ENCODE results near the gene SIL1.
"Not testable (repeated sequence)": the region's sequence is repeated elsewhere in the genome, so short reads cannot be mapped to it uniquely, and the experiment has no call there.

Gene SIL1

DNA sequence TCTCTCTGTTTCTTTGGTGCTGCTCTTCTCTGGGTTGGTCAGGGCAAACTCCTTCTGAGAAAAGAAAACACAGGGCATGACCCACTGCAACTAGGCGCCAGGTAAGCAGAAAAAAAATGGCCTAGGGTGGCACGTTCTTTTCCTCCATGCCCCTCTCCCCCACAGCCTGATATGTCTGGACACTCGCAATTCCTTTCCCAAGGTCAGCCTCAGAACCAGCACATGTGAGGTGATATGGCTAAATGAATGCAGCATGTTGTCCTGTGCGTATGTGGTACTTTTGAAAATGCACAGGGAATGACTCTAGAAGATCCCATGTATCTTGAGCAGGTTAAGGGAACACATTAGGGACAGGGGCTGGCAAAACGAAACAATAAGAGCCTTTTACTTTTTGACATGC, 77.0 kb downstream of the SIL1 start:
- TF ChIP-seq CTCF (conservative IDR thresholded peaks at IDR 0.05; ENCODE audit: low read depth), result no peak
- DNase-seq (ENCODE audit: low spot score), result no peak
- ChIA-PET CTCF (no interaction called here), POLR2A (ENCODE audit: low non-redundant PET) (no interaction called here)
- no peak overlapping the region for H3K27ac ChIP-seq

GRCh38 chr5:139120521-139120920, 77.6 kb downstream of the SIL1 start:
- TF ChIP-seq CTCF (conservative IDR thresholded peaks at IDR 0.05; ENCODE audit: low read depth), result no peak
- POLR2A ChIA-PET (ENCODE audit: low non-redundant PET), result no interaction called here
- no peak for DNase-seq (ENCODE audit: low spot score)
- no peak overlapping the region for H3K27ac ChIP-seq
- CTCF ChIA-PET, result no interaction called here

- DNase-seq (ENCODE audit: low spot score), result no peak
- ChIA-PET POLR2A (ENCODE audit: low non-redundant PET) (no interaction called here), CTCF (interaction anchor here (0.6 kb wide), 1 partner anchor 372 kb away, joined by 5 read pairs; no protein-coding TSS in a partner anchor)
Observed at GRCh38 chr5:139118804-139119203, 79.4 kb downstream of the SIL1 start.

GRCh38 chr5:139117342-139117884, 80.8 kb downstream of the SIL1 start:
- no peak for DNase-seq (ENCODE audit: low spot score)
- ChIA-PET CTCF (no interaction called here), POLR2A (ENCODE audit: low non-redundant PET) (no interaction called here)
- no peak overlapping the region for H3K27ac ChIP-seq
- no peak for TF ChIP-seq CTCF (conservative IDR thresholded peaks at IDR 0.05; ENCODE audit: low read depth)

More at GRCh38 chr5:139118804-139119203, 79.4 kb downstream of the SIL1 start:
- no peak overlapping the region for H3K27ac ChIP-seq
- TF ChIP-seq CTCF (conservative IDR thresholded peaks at IDR 0.05; ENCODE audit: low read depth), result no peak

GRCh38 chr5:139116100-139116655, 82.0 kb downstream of the SIL1 start:
- ChIA-PET CTCF (no interaction called here), POLR2A (ENCODE audit: low non-redundant PET) (no interaction called here)
- no peak for TF ChIP-seq CTCF (conservative IDR thresholded peaks at IDR 0.05; ENCODE audit: low read depth)
- no peak for DNase-seq (ENCODE audit: low spot score)
- no peak overlapping the region for H3K27ac ChIP-seq

DNA sequence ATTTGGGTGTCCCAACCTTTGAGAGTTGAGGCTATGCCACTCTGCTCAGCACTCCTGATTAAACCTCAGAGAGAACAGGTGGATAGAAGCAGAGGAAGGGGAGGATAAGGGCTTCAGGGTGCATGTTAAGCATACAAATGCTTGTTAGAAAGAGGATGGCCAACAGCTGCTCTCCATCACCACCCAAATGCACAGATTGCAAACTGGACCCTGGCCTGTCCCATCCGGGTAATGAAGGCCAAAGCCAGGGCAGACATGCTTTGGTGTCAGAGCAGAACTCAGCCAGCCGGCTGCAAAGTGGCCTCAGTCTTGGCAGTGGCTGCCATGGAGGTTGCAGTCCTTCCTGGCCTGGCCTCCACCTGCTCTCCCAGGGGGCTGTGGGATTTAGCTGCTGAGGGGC, 84.3 kb downstream of the SIL1 start:
- no peak for DNase-seq (ENCODE audit: low spot score)
- no peak for TF ChIP-seq CTCF (conservative IDR thresholded peaks at IDR 0.05; ENCODE audit: low read depth)
- POLR2A ChIA-PET (ENCODE audit: low non-redundant PET), result no interaction called here
- CTCF ChIA-PET, result no interaction called here
- H3K27ac ChIP-seq, result no peak overlapping the region

DNA sequence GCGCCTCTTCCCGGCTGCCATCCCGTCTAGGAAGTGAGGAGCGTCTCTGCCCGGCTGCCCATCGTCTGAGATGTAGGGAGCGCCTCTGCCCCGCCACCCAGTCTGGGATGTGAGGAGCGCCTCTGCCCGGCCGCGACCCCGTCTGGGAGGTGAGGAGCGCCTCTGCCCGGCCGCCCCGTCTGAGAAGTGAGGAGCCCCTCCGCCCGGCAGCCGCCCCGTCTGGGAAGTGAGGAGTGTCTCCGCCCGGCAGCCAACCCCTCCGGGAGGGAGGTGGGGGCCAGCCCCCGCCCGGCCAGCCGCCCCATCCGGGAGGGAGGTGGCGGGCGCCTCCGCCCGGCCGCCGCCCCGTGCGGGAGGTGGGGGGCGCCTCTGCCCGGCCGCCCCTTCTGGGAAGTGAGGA, 85.8 kb downstream of the SIL1 start:
- DNase-seq (ENCODE audit: low spot score); CTCF ChIA-PET; H3K27ac ChIP-seq; POLR2A ChIA-PET (ENCODE audit: low non-redundant PET): not testable (repeated sequence)

Data from RWPE1 (cell line).